HG02973 (cell line): ENCODE data around the gene FANCC.

ENCODE experiments used
- ATAC-seq: cut with Tn5 transposase; IDR thresholded peaks from one replicate; pipeline ENCODE4 v1.9.1; 2021; ENCODE audit warnings: moderate library complexity; ENCODE audit not compliant: unreplicated experiment

Gene FANCC

GRCh38 chr9:95127249-95128176 lies 190.0 kb downstream of the FANCC start:
- ATAC-seq, result no peak

- no peak for ATAC-seq
Measured at GRCh38 chr9:95126739-95127138, 190.8 kb downstream of the FANCC start.

GRCh38 chr9:95125652-95126051 lies 191.9 kb downstream of the FANCC start:
- no peak for ATAC-seq

GRCh38 chr9:95124582-95125367 lies 192.7 kb downstream of the FANCC start:
- ATAC-seq, result no peak

GRCh38 chr9:95120781-95121370 lies 196.6 kb downstream of the FANCC start:
- no peak for ATAC-seq

GRCh38 chr9:95118596-95118995 lies 198.9 kb downstream of the FANCC start:
- no peak for ATAC-seq

GRCh38 chr9:95116808-95117204 lies 200.7 kb downstream of the FANCC start:
- no peak for ATAC-seq

GRCh38 chr9:95116002-95116807 lies 201.3 kb downstream of the FANCC start:
- no peak for ATAC-seq

- no peak for ATAC-seq
Measured at GRCh38 chr9:95115104-95115503, 202.4 kb downstream of the FANCC start.

GRCh38 chr9:95112436-95113280 lies 204.9 kb downstream of the FANCC start:
- no peak for ATAC-seq

GRCh38 chr9:95111716-95112115 lies 205.8 kb downstream of the FANCC start:
- ATAC-seq, result no peak

GRCh38 chr9:95110921-95111525 lies 206.5 kb downstream of the FANCC start:
- no peak for ATAC-seq

GRCh38 chr9:95109456-95109855 lies 208.1 kb downstream of the FANCC start:
- no peak for ATAC-seq

- no peak for ATAC-seq
Measured at GRCh38 chr9:95108777-95109176, 208.7 kb downstream of the FANCC start.

GRCh38 chr9:95107976-95108375 lies 209.5 kb downstream of the FANCC start:
- no peak for ATAC-seq

GRCh38 chr9:95107001-95107749 lies 210.3 kb downstream of the FANCC start:
- no peak for ATAC-seq

GRCh38 chr9:95105519-95106287 lies 211.8 kb downstream of the FANCC start:
- ATAC-seq, result no peak

- no peak for ATAC-seq
Measured at GRCh38 chr9:95104980-95105379, 212.5 kb downstream of the FANCC start.
